GM21423 (cell line): ENCODE data around the gene ZW10.
A peak's percentile ranks its signal among the peaks of the same experiment; 100 is the strongest.
"Not testable (repeated sequence)": the region's sequence is repeated elsewhere in the genome, so short reads cannot be mapped to it uniquely, and the experiment has no call there.

Experiments
- ATAC-seq: cut with Tn5 transposase; IDR thresholded peaks from one replicate; pipeline ENCODE4 v1.9.1; 2021; ENCODE audit warnings: mild to moderate bottlenecking, moderate library complexity; ENCODE audit not compliant: unreplicated experiment

ZW10 gene

GRCh38 chr11:113773416-113774173 is at the start of gene ZW10:
Gene ZW10 (minus strand): TSS chr11:113773692. CDS start chr11:113773666, 26 bp downstream.
- ATAC-seq, result peak; percentile 99

DNA sequence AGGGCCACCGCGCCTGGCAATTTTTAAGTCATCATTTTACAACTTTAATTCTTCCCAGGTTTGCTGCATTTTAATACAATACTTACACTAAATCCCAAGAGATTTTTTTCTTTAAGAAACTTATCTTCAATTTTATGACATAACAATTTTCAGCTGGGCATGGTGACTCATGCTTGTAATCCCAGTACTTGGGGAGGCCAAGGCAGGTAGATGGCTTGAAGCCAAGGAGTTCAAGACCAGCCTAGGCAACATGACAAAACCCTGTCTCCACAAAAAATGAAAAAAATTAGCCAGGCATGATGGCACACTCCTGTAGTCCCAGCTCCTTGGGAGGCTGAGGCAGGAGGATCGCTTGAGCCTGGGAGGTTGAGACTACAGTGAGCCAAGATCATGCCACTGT is 44.9 kb upstream of the ZW10 start:
- ATAC-seq, result no peak

GRCh38 chr11:113817626-113818025 is 44.1 kb upstream of the ZW10 start:
- no peak for ATAC-seq

GRCh38 chr11:113817162-113817561 is 43.7 kb upstream of the ZW10 start:
- no peak for ATAC-seq

DNA sequence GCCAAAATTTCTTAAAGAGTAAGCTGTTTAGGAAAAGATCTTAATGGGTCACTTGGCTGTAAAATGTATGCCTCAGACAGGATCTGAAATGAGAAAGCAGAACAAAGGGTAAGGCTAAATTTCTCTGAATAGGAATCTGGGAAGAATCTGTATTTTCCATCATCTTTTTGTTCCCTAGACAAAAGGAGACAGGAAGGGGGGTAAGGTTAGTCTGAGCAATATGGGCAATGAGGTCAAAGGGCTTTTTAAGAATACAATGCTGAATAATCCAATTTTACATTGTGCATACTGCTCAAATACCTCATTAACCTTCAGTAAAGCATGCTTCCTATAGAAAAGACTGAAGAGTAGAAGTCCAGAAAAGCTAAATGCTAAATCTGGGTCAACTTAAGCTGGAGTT is 40.7 kb upstream of the ZW10 start:
- ATAC-seq, result no peak

DNA sequence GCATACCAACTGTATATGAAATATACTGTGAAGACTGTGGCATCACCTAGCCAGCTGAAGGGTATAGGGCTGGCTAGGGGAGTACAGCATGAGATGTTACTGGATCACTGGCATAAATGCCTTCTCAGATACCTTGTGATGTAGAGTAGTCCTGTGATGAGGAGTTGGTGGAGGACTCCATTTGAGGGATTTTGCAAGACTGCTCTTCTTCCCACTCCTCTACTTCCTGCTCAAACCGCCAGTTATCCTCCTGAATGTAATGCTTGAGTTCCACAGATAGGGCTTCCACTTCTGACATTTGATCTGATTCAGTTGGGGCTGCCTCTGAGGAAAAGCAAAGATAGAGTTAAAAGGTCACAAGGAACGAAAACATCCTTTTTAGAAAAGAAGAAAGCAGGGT is 35.4 kb upstream of the ZW10 start:
- ATAC-seq, result no peak

DNA sequence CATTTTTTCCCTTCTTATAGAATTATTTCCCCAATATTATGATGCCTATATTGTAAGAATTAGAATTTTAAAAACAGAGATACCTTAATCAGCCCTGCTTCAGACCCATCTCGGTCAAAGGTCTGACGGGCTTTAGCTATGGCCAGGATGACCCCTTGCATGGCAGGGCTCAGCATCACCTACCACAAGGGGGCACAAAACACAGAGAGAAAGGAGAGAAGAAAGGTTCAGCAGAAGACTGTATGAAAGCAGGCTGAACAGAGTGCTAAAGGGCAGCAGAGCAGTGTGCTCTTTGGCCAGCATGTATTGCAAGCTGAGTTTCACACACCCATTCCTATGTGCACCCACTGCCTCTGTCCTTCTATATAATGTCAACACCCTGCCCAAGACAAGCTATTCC is 32.9 kb upstream of the ZW10 start:
- no peak for ATAC-seq

GRCh38 chr11:113805640-113806039 is 32.1 kb upstream of the ZW10 start:
- no peak for ATAC-seq

DNA sequence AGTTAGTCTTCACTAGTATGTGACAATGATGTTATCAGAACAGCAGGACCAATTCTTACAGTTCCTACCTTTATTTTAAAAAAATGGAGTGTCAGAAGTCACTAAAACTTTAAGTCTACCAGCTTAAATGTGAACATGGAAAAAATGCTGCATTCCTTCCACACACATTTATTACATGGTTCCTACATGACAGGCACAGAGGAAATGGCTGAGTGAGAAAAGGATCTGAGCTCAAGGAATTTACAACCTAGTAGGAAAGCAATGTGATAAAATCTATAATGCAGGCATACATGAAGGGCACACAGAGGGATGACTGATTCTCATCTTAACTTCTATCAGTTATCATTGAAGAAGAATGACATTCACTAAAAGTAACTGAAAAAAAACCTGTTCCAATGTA is 29.1 kb upstream of the ZW10 start:
- ATAC-seq, result no peak

GRCh38 chr11:113796663-113797259 is 23.3 kb upstream of the ZW10 start:
- peak; percentile 79 for ATAC-seq

DNA sequence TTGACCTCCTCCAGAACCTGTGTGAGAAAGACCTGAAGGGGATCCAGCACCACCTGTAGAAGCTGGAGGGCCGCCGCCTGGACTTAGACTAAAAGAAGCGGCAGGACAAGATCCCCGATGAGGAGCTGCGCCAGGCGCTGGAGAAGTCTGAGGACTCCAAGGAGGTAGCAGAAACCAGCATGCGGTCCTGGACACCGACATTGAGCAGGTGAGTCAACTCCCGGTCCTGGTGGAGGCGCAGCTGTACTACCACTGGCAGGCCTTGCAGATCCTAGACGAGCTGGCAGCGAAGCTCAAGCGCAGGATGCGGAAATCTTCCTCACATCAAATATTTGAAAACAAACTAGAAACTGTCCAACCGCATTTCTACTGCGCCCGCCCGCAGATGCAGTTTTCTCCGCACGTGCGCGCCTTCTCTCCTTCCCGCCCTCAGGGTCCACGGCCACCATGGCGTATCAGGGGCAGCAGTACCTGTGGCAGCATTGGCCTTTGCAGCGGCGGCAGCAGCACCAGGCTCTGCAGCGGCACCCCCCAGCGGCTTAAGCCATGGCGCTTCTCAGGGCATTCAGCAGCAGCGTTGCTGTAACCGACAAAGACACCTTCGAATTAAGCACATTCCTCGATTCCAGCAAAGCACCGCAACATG is 16.3 kb upstream of the ZW10 start:
- ATAC-seq, result no peak

GRCh38 chr11:113789016-113789415 is 15.5 kb upstream of the ZW10 start:
- not testable (repeated sequence) for ATAC-seq

DNA sequence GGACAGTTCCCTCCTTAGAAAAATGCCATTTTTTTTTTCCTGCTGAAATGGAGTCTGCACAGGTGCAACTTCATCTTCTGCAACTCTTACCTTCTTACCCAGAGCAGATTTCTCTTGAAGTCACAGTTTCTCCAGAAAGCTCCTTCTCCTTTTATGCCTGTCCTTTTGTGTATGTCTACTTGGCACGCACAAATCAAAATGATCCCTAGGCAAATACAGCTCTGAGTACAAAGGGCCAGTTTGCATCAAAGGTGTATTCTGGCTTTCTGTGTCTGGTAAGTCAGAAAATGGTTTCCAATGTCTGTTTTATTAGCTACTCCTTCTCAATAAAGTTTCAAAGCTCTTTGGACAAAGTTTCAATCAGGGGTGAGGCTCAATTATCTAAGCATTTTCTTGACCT is 8.6 kb upstream of the ZW10 start:
- ATAC-seq, result no peak

DNA sequence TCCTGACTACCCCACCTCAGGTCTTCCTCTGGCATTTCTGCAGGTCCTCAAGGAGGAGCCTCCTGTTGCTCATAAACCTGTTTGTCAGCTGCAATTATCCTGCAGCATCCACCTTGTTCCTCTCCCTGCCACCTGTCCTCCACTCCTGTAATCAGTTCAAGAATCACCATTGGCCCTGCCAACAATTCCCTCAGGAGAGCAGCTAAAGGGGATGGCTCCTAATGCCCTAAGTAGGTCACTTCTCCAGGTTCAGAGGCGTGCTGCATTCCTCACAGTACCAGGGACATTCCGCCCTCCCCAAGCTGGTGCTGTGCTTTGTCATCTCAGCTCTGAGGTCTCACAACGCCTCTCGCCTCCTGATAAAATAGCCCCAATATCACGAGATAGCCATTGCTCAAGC is 8.2 kb upstream of the ZW10 start:
- no peak for ATAC-seq

DNA sequence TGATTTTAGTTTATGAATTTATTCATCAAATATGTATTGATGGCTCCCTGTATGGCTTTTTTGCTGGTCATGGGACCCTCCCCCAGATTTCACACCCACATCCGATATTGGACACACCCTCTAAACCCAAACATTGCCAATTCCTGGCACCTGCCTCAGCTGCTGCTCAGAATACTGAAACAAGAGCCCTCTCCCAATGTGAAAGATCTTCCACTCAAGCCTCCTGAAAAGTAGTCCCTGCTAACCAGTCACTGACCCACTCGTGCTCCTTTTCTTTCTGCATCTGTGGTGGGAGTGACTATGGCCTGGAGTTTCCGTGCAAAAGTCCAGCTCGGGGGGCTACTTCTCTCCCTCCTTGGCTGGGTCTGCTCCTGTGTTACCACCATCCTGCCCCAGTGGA is 6.0 kb upstream of the ZW10 start, which contains the start of gene CLDN25:
TSS of gene CLDN25 (plus strand) at position 301 of the 400 bp plus-strand sequence. CDS start at position 301, 0 bp downstream.
- no peak for ATAC-seq

DNA sequence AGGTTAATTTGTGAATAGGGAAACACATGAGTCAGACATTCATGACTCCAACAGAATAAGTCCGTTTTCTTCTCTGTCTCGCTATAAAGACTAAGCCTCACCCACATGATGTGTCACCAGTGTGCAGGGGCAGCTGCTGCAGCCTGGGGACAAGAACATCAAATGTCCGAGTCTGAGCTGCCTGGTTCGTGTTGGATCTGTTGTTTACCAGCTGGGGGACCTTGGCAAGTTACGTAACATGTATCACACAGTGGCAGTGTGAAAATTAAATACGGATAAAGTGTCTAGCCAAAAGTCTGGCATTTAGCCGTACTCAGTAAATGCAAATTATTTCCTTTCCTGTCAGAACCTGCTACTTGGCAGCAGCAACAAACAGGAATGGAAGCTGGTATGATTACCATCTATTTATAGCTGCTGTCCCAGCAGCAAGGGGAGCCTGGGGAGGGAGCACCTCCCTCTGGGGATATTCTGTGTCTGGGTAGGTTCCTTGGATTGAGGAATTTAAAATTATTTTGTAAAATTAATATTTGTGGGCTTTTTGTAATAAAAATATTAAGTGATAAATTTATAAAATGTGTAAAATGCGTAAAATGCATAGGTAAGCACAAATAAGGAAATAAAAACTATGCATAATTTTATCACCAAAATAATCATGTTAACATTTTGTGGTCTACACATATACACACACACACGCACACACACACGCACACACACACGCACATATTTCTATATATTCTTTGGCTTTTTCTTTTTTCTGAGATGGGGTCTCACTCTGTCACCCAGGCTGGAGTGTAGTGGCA is 4.8 kb upstream of the ZW10 start:
- no peak for ATAC-seq

- no peak for ATAC-seq
Measured at GRCh38 chr11:113774174-113774503, 647 bp upstream of the ZW10 start.

- peak; percentile 9 for ATAC-seq
Measured at GRCh38 chr11:113773092-113773415, 438 bp downstream of the ZW10 start.

- ATAC-seq, result no peak
Measured at GRCh38 chr11:113771964-113772363, 1.5 kb downstream of the ZW10 start.

- no peak for ATAC-seq
Measured at GRCh38 chr11:113764527-113765219, 8.8 kb downstream of the ZW10 start.

DNA sequence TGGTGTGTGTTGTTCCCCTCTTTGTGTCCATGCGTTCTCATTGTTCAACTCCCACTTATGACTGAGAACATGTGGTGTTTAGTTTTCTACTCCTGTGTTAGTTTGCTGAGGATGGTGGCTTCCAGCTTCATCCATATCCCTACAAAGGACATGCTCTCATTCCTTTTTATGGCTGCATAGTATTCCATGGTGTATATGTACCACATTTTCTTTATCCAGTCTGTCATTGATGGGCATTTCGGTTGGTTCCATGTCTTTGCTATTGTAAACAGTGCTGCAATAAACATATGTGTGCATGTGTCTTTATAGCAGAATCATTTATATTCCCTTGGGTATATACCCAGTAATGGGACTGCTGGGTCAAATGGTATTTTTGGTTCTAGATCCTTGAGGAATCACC is 10.5 kb downstream of the ZW10 start:
- ATAC-seq, result not testable (repeated sequence)
